Measurements from ENCODE around the gene NGRN. TPM values are rescaled to one million over a fixed set of nuclear protein-coding genes. Genes with fewer than 3 reads are reported as not detected.
"Not testable (repeated sequence)": the region's sequence is repeated elsewhere in the genome, so short reads cannot be mapped to it uniquely, and the experiment has no call there.

The NGRN gene
- total and polyA plus RNA-seq, 2 experiments from 2014 or later = 88.9 to 131 TPM

GRCh38 chr15:90260731-90261130, 4.7 kb upstream of the NGRN start:
- not testable (repeated sequence) for H3K4me3 ChIP-seq; H3K4me3 Mint-ChIP-seq; ATAC-seq; DNase-seq (ENCODE audit: low spot score); H3F3A ChIP-seq (replicated peaks; ENCODE audit: low read depth); H3K79me2 ChIP-seq (replicated peaks; ENCODE audit: insufficient read depth); H3K27me3 Mint-ChIP-seq (ENCODE audit: insufficient read depth, low read depth, poor library complexity); H3K27ac Mint-ChIP-seq; H3K4me1 ChIP-seq (ENCODE audit: insufficient read depth); H3K9me2 ChIP-seq (ENCODE audit: insufficient read depth); H3K9me3 Mint-ChIP-seq; H3K36me3 Mint-ChIP-seq (ENCODE audit: low read depth); H4K20me1 ChIP-seq (replicated peaks; ENCODE audit: insufficient read depth); H3K36me3 ChIP-seq (ENCODE audit: insufficient read depth); H3K27me3 ChIP-seq (ENCODE audit: insufficient read depth); H2AFZ ChIP-seq; H3K4me1 Mint-ChIP-seq; H3K27ac ChIP-seq (ENCODE audit: low read depth); H3K4me2 ChIP-seq

GRCh38 chr15:90261811-90262210, 3.7 kb upstream of the NGRN start:
- Mint-ChIP-seq H3K27me3 (ENCODE audit: insufficient read depth, low read depth, poor library complexity) (peaks cover 13% of the 10 kb centered on the region), H3K4me1 (peaks cover 5% of the 10 kb centered on the region; the same call in 2 of the 3 replicates), H3K36me3 (ENCODE audit: low read depth) (peaks cover 8% of the 10 kb centered on the region; the same call in 2 of the 3 replicates), H3K4me3 (no peak overlapping the region), H3K27ac (no peak overlapping the region), H3K9me3 (no peaks in the 10 kb centered on the region)
- Histone ChIP-seq H3K27ac (ENCODE audit: low read depth) (no peak overlapping the region), H3K9me2 (ENCODE audit: insufficient read depth) (no peaks in the 10 kb centered on the region), H3K4me3 (no peak overlapping the region), H4K20me1 (replicated peaks; ENCODE audit: insufficient read depth) (no peaks in the 10 kb centered on the region), H3K36me3 (ENCODE audit: insufficient read depth) (no peaks in the 10 kb centered on the region), H3F3A (replicated peaks; ENCODE audit: low read depth) (0 out of 2 replicates have a peak, but pooled peaks cover 7% of the 10 kb centered on the region), H3K27me3 (ENCODE audit: insufficient read depth) (no peaks in the 10 kb centered on the region), H3K79me2 (replicated peaks; ENCODE audit: insufficient read depth) (peaks cover 14% of the 10 kb centered on the region), H3K4me1 (ENCODE audit: insufficient read depth) (peaks cover 2% of the 10 kb centered on the region), H2AFZ (no peak overlapping the region), H3K4me2 (no peak overlapping the region)
- ATAC-seq (no peak), DNase-seq (ENCODE audit: low spot score) (no peak)
- TF ChIP-seq REST (IDR thresholded peaks at IDR 0.05; ENCODE audit: unreplicated experiment) = no peak
- no peak for TF ChIP-seq EZH2phosphoT487 (IDR thresholded peaks at IDR 0.05; ENCODE audit: unreplicated experiment)

- H3K36me3 ChIP-seq (ENCODE audit: insufficient read depth) = no peaks in the 10 kb centered on the region
- peaks cover 20% of the 10 kb centered on the region for H3K79me2 ChIP-seq (replicated peaks; ENCODE audit: insufficient read depth)
- DNase-seq (ENCODE audit: low spot score) (no peak), ATAC-seq (no peak)
- peaks cover 9% of the 10 kb centered on the region for H3K4me1 ChIP-seq (ENCODE audit: insufficient read depth)
- H4K20me1 ChIP-seq (replicated peaks; ENCODE audit: insufficient read depth) = peaks cover 5% of the 10 kb centered on the region; the same call in 1 of the 2 replicates
- Mint-ChIP-seq H3K9me3 (no peaks in the 10 kb centered on the region), H3K27ac (no peak overlapping the region), H3K27me3 (ENCODE audit: insufficient read depth, low read depth, poor library complexity) (peaks cover 11% of the 10 kb centered on the region), H3K36me3 (ENCODE audit: low read depth) (peaks cover 15% of the 10 kb centered on the region; the same call in 2 of the 3 replicates), H3K4me3 (no peak overlapping the region), H3K4me1 (peaks cover 11% of the 10 kb centered on the region; the same call in 2 of the 3 replicates)
- no peak overlapping the region for H3K27ac ChIP-seq (ENCODE audit: low read depth)
- H3K9me2 ChIP-seq (ENCODE audit: insufficient read depth) = no peaks in the 10 kb centered on the region
- no peaks in the 10 kb centered on the region for H3K27me3 ChIP-seq (ENCODE audit: insufficient read depth)
- H3K4me3 ChIP-seq = no peak overlapping the region
- H3K4me2 ChIP-seq = no peak overlapping the region
- 0 out of 2 replicates have a peak, but pooled peaks cover 7% of the 10 kb centered on the region for H3F3A ChIP-seq (replicated peaks; ENCODE audit: low read depth)
- no peak overlapping the region for H2AFZ ChIP-seq
- no peak for TF ChIP-seq ETS1 (IDR thresholded peaks at IDR 0.05)
- TF ChIP-seq EZH2phosphoT487 (IDR thresholded peaks at IDR 0.05; ENCODE audit: unreplicated experiment) = no peak
- TF ChIP-seq CTCF (conservative IDR thresholded peaks at IDR 0.05; ENCODE audit: low read depth in 2 of 2) = no peak
These were observed 3.0 kb upstream of the NGRN start for GRCh38 chr15:90262426-90262825.
